CD4-positive, alpha-beta T cell treated with Interleukin-2 at 100 ng/mL for 4 hours (primary cell): ENCODE data around the gene TRMU.
"Not testable (repeated sequence)": the region's sequence is repeated elsewhere in the genome, so short reads cannot be mapped to it uniquely, and the experiment has no call there.

Experiments
- DNase-seq: peaks from one replicate; pipeline ENCODE4 v3.0.0-alpha.2; 2020; ENCODE audit warnings: low spot score

The TRMU gene

GRCh38 chr22:46300491-46300890 is 35.0 kb upstream of the TRMU start:
- no peak for DNase-seq

- DNase-seq, result no peak
These were observed 32.1 kb upstream of the TRMU start for GRCh38 chr22:46303347-46303965.

DNA sequence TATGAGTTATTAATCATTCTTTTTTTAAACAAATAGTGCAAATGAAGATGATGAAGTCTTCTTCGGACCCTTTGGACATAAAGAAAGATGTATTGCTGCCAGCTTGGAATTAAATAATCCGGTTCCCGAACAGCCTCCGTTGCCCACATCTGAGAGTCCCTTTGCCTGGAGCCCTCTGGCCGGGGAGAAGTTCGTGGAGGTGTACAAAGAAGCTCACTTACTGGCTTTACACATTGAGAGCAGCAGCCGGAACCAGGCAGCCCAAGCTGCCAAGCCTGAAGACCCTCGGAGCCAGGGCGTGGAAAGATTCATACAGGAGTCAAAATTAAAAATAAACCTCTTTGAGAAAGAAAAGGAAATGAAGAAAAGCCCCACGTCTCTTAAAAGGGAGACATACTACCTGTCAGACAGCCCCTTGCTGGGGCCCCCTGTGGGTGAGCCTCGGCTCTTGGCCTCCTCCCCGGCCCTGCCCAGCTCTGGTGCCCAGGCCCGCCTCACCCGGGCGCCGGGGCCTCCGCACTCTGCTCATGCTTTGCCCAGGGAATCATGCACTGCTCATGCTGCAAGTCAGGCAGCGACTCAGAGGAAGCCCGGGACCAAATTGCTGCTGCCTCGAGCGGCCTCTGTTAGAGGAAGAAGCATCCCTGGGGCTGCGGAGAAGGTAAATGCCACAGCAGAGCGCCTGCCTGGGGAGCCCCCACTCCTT is 27.1 kb upstream of the TRMU start:
- no peak for DNase-seq

- DNase-seq, result no peak
These were observed 25.9 kb upstream of the TRMU start for GRCh38 chr22:46309526-46310085.

- DNase-seq, result no peak
These were observed 23.5 kb upstream of the TRMU start for GRCh38 chr22:46312056-46312455.

DNA sequence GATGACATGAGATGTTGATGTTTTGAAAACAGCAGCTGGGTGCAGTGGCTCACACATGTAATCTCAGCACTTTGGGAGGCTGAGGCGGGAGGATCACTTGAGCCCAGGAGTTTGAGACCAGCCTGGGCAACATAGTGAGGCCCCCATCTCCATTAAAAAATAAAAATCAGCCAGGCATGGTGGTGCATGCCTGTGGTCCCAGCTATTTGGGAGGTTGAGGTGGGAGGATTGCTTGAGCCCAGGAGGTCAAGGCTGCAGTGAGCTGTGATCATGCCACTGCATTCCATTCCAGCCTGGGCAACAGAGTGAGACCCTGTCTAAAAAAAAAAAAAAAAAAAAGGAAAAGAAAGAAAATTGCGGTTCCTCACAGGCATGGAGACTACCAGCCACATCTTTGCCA is 22.7 kb upstream of the TRMU start:
- not testable (repeated sequence) for DNase-seq

- no peak for DNase-seq
These were observed 19.5 kb upstream of the TRMU start for GRCh38 chr22:46315976-46316375.

- no peak for DNase-seq
These were observed 17.9 kb upstream of the TRMU start for GRCh38 chr22:46317646-46318045.

DNA sequence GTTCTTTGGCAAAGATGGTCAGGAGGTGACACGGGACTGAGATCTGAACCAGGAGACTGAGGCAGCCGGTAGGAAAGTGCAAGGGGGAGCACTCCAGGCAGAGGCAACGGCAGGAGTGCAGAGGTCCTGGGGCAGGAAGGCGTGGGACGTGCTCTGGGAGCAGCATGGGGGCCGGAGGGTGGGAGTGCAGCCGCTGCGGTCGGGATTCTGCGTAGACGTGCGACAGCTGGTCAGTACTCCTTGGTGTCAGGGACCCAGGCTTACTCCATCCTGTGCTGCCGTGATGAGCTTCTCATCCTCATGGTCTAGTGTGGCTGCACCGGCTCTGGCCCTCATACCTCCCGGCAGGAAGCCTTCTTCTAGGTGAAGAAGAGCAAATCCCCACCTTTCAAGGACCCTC is 16.9 kb upstream of the TRMU start:
- no peak for DNase-seq

- DNase-seq, result no peak
These were observed 16.2 kb upstream of the TRMU start for GRCh38 chr22:46319319-46319718.

- no peak for DNase-seq
These were observed 15.3 kb upstream of the TRMU start for GRCh38 chr22:46320166-46320710.

DNA sequence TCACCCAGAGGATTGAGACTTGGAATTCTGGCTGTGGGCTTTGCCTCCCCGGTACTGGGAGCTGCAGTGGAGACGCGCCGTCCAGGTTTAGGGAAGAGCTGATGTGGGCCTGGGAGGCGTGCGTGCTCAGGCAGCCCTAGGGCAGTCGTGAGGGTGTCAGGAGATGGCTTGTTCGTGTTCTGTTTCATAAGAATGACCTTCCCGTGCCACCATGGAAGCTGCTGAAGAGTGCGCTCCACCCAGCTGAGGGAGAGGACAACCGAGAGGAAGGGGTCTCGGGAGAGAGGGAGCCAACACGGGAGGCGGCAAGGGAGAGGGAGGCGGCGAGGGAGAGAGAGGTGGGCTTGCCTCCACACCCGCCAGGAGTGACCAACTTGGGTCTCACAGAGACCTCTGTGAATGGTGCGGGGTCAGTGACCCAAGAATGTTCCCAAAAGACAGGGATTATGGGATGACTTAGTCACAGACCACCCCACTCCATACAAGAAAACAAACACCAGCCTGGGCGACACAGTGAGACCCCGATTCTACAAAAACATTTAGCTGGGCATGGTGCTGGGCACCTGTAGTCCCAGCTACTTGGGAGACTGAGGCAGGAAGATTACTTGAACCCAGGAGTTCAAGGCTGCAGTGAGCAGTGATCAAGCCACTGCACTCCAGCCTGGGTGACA is 14.7 kb upstream of the TRMU start:
- no peak for DNase-seq

- no peak for DNase-seq
These were observed 12.8 kb upstream of the TRMU start for GRCh38 chr22:46322711-46323110.

DNA sequence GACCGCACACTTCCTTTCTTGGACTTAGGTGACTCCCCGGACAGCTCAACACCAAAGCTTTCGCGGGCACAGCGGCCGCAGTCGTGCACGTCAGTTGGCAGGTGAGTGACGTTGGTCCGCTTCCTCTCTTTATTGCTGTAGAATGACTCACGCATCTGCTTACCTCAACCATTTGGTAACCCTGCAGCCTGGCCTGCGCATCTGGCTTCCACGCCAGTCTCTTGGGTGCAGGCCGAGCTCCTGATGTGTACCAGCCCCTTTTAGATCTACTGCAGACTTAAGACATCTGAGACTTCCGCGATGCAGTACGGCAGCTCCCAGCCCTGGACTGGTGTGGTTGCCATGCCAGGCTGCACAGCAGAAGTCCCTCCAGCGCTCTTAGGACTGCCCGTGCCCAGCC is 12.4 kb upstream of the TRMU start:
- no peak for DNase-seq

GRCh38 chr22:46326066-46326680 is 9.3 kb upstream of the TRMU start:
- no peak for DNase-seq

DNA sequence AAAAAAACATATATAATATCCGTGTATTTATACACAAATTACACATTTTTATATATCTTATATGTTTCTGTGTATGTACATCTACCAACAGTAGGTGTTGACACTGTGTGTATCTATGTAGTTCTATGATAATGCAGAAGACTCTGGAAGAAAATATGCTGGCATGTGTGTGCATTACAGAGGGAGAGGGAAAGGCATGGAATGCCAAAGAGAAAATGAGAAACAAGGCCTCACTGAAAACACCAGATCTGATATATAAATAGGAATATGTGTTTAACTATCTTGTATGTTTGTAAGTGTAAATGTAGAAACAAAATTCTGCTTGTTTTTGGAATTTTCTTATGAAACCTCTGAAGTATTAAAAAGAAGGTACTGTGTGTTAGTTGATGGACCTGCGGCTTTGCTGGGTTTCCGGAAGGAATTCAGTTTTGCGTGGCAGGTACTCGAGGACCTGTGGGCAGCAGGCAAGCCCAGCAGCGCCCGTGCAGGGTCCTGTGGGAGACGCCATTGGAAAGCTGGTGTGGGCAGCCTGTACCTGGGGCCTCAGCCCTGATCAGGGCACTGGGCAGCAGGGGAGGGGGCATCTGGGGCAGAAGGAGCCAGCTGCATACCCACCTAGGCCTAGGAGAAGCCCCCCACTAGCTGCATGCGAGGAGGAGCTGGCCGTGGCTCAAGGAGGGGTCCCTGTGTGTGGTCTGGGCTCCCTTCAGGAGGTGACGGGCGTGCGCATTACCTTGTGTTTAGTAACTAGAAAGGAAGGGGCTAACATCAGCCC is 7.6 kb upstream of the TRMU start:
- no peak for DNase-seq

DNA sequence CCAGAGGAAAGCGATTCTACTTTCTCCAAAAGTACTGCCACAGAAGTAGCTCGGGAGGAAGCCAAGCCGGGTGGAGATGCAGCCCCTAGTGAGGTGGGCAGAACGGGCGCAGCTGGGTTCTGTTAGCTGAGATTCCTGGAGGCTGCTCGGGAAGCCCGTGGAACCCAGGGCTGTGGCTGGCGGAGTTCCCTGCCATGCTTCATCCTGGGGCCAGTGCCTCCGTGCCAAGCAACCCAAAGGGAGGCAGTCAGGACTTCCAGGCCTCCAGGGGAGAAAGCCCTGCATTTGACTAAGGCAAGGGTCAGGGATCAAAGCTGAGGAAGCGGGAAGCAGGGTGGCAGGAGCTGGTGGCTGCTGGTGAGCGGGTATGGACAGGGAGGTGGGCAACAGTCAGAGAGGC is 6.7 kb upstream of the TRMU start:
- no peak for DNase-seq

GRCh38 chr22:46329616-46330015 is 5.9 kb upstream of the TRMU start:
- DNase-seq, result no peak

DNA sequence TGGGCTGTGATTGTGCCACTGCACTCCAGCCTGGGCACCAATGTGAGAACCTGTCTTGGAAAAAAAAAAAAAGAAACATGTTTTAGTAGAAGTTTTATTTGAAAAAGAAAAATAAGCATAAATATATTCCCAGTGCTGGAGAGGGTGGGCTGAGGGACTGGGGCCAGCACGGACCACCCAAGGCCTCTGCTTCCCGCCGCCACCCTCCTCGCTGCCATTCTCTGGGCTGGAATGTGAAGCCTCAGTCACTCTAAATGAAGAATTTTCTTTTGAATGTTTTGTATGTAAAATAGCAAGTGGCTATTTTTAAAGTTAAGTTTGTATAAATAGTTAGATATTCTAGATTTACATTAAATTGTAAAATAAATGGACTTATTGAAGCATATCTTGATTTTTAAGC is 5.1 kb upstream of the TRMU start:
- no peak for DNase-seq

- no peak for DNase-seq
These were observed 4.0 kb upstream of the TRMU start for GRCh38 chr22:46331496-46331895.
